ENCODE results near the gene AGRN. TPM values are rescaled to one million over a fixed set of nuclear protein-coding genes. Genes with fewer than 3 reads are reported as not detected.
"Not testable (repeated sequence)": the region's sequence is repeated elsewhere in the genome, so short reads cannot be mapped to it uniquely, and the experiment has no call there.

Gene AGRN
- total RNA-seq, 2 experiments from 2014 or later, result 33.2 to 35.6 TPM

- ChIA-PET POLR2A (interaction anchor here (1.9 kb wide), 1 partner anchor 78 kb away, joined by 4 read pairs; no protein-coding TSS in a partner anchor), CTCF (interaction anchor here (0.6 to 5.0 kb wide), 28 partner anchors 8 to 388 kb away, joined by 3 to 55 read pairs (median 5); partner anchors contain the start of genes HES4, ISG15, NOC2L and PLEKHN1)
- Mint-ChIP-seq H3K9me3 (no peaks in the 10 kb centered on the region), H3K27me3 (peaks cover 28% of the 10 kb centered on the region), H3K36me3 (no peaks in the 10 kb centered on the region), H3K27ac (no peak overlapping the region), H3K4me1 (ENCODE audit: low read depth) (peaks cover 5% of the 10 kb centered on the region), H3K4me3 (no peak overlapping the region)
- no peak for DNase-seq
- intact Hi-C loops (cut with micrococcal nuclease), result no loop called here
These were observed 35.5 kb upstream of the AGRN start for GRCh38 chr1:984476-984814.

GRCh38 chr1:985126-985525 lies 34.8 kb upstream of the AGRN start:
- POLR2A ChIA-PET, result interaction anchor here (1.9 kb wide), 1 partner anchor 77 kb away, joined by 4 read pairs; no protein-coding TSS in a partner anchor
- Mint-ChIP-seq H3K36me3 (no peaks in the 10 kb centered on the region), H3K4me1 (ENCODE audit: low read depth) (peaks cover 5% of the 10 kb centered on the region), H3K9me3 (no peaks in the 10 kb centered on the region), H3K4me3 (no peak overlapping the region), H3K27me3 (peaks cover 33% of the 10 kb centered on the region), H3K27ac (no peak overlapping the region)
- intact Hi-C loops (cut with micrococcal nuclease), result no loop called here
- CTCF ChIA-PET, result interaction anchor here (0.6 to 5.0 kb wide), 16 partner anchors 9 to 387 kb away, joined by 3 to 55 read pairs (median 7); partner anchors contain the start of gene ISG15
- no peak for DNase-seq

- POLR2A ChIA-PET; intact Hi-C loops (cut with micrococcal nuclease); H3K27ac Mint-ChIP-seq; DNase-seq; H3K4me3 Mint-ChIP-seq; H3K36me3 Mint-ChIP-seq; H3K9me3 Mint-ChIP-seq: not testable (repeated sequence)
- CTCF ChIA-PET, result interaction anchor here (1.9 kb wide), 1 partner anchor 14 kb away, joined by 6 read pairs; no protein-coding TSS in a partner anchor
- Mint-ChIP-seq H3K27me3 (peaks cover 38% of the 10 kb centered on the region), H3K4me1 (ENCODE audit: low read depth) (peaks cover 17% of the 10 kb centered on the region)
These were observed 31.9 kb upstream of the AGRN start for GRCh38 chr1:988061-988460.

DNA sequence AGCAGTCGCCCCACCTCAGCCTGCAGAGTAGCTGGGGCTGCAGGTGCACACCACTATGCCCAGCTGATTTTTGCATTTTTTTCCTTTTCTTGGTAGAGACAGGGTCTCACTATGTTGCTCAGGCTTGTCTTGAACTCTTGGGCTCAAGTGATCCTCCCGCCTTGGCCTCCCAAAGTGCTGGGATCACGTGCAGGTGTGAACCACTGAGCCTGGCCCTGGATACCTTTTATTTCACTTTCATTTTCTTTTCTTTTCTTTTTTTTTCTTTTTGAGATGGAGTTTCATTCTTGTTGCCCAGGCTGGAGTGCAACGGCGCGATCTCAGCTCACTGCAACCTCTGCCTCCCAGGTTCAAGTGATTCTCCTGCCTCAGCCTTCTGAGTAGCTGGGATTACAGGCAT lies 28.6 kb upstream of the AGRN start:
- H3K27ac Mint-ChIP-seq; intact Hi-C loops (cut with micrococcal nuclease); H3K9me3 Mint-ChIP-seq; H3K4me3 Mint-ChIP-seq; H3K36me3 Mint-ChIP-seq; DNase-seq: not testable (repeated sequence)
- H3K27me3 Mint-ChIP-seq, result peaks cover 39% of the 10 kb centered on the region
- CTCF ChIA-PET, result interaction anchor here (0.7 to 4.1 kb wide), 2 partner anchors 11 to 310 kb away, joined by 3 to 20 read pairs; no protein-coding TSS in a partner anchor
- POLR2A ChIA-PET, result interaction anchor here (0.8 kb wide), 1 partner anchor 68 kb away, joined by 3 read pairs; no protein-coding TSS in a partner anchor
- H3K4me1 Mint-ChIP-seq (ENCODE audit: low read depth), result peaks cover 20% of the 10 kb centered on the region

- H3K9me3 Mint-ChIP-seq, result peaks cover 10% of the 10 kb centered on the region
- DNase-seq, result no peak
- intact Hi-C loops (cut with micrococcal nuclease), result no loop called here
- H3K4me1 Mint-ChIP-seq (ENCODE audit: low read depth), result peaks cover 20% of the 10 kb centered on the region
- POLR2A ChIA-PET, result no interaction called here
- peaks cover 37% of the 10 kb centered on the region for H3K27me3 Mint-ChIP-seq
- no peak overlapping the region for H3K4me3 Mint-ChIP-seq
- no peaks in the 10 kb centered on the region for H3K36me3 Mint-ChIP-seq
- CTCF ChIA-PET, result interaction anchor here (0.7 to 4.1 kb wide), 4 partner anchors 8 to 309 kb away, joined by 3 to 20 read pairs (median 4); partner anchors contain the start of gene ISG15
- H3K27ac Mint-ChIP-seq, result no peak overlapping the region
These were observed 28.0 kb upstream of the AGRN start for GRCh38 chr1:991895-992294.

GRCh38 chr1:992362-992761 lies 27.6 kb upstream of the AGRN start:
- Mint-ChIP-seq H3K4me1 (ENCODE audit: low read depth) (peaks cover 20% of the 10 kb centered on the region), H3K27me3 (peaks cover 41% of the 10 kb centered on the region), H3K27ac (peak overlapping the region; percentile 21), H3K4me3 (no peak overlapping the region), H3K9me3 (peaks cover 10% of the 10 kb centered on the region), H3K36me3 (no peaks in the 10 kb centered on the region)
- ChIA-PET CTCF (interaction anchor here (0.8 to 4.1 kb wide), 3 partner anchors 8 to 21 kb away, joined by 4 to 20 read pairs (median 5); partner anchors contain the start of gene ISG15), POLR2A (interaction anchor here (1.1 kb wide), 1 partner anchor 41 kb away, joined by 3 read pairs; no protein-coding TSS in a partner anchor)
- no peak for DNase-seq
- intact Hi-C loops (cut with micrococcal nuclease), result no loop called here

- Mint-ChIP-seq H3K4me1 (ENCODE audit: low read depth) (peaks cover 20% of the 10 kb centered on the region), H3K36me3 (no peaks in the 10 kb centered on the region), H3K9me3 (peaks cover 10% of the 10 kb centered on the region), H3K27me3 (peaks cover 43% of the 10 kb centered on the region), H3K4me3 (no peak overlapping the region), H3K27ac (peak overlapping the region; percentile 5)
- ChIA-PET POLR2A (interaction anchor here (1.1 to 1.5 kb wide), 2 partner anchors 20 to 40 kb away, joined by 3 to 4 read pairs; partner anchors contain the start of gene ISG15), CTCF (interaction anchor here (1.0 to 4.1 kb wide), 4 partner anchors 9 to 40 kb away, joined by 3 to 20 read pairs (median 3); no protein-coding TSS in a partner anchor)
- no peak for DNase-seq
- intact Hi-C loops (cut with micrococcal nuclease), result no loop called here
These were observed 26.4 kb upstream of the AGRN start for GRCh38 chr1:993379-993995.

GRCh38 chr1:994546-994945 lies 25.4 kb upstream of the AGRN start:
- peaks cover 15% of the 10 kb centered on the region for H3K4me1 Mint-ChIP-seq (ENCODE audit: low read depth)
- H3K9me3 Mint-ChIP-seq; H3K36me3 Mint-ChIP-seq; DNase-seq; intact Hi-C loops (cut with micrococcal nuclease); H3K4me3 Mint-ChIP-seq: not testable (repeated sequence)
- CTCF ChIA-PET, result interaction anchor here (0.9 to 1.2 kb wide), 3 partner anchors 9 to 19 kb away, joined by 3 to 4 read pairs (median 3); no protein-coding TSS in a partner anchor
- POLR2A ChIA-PET, result interaction anchor here (1.1 to 1.5 kb wide), 2 partner anchors 14 to 19 kb away, joined by 3 to 4 read pairs; partner anchors contain the start of gene ISG15
- H3K27me3 Mint-ChIP-seq, result peaks cover 36% of the 10 kb centered on the region
- peak overlapping the region; percentile 23 for H3K27ac Mint-ChIP-seq

DNA sequence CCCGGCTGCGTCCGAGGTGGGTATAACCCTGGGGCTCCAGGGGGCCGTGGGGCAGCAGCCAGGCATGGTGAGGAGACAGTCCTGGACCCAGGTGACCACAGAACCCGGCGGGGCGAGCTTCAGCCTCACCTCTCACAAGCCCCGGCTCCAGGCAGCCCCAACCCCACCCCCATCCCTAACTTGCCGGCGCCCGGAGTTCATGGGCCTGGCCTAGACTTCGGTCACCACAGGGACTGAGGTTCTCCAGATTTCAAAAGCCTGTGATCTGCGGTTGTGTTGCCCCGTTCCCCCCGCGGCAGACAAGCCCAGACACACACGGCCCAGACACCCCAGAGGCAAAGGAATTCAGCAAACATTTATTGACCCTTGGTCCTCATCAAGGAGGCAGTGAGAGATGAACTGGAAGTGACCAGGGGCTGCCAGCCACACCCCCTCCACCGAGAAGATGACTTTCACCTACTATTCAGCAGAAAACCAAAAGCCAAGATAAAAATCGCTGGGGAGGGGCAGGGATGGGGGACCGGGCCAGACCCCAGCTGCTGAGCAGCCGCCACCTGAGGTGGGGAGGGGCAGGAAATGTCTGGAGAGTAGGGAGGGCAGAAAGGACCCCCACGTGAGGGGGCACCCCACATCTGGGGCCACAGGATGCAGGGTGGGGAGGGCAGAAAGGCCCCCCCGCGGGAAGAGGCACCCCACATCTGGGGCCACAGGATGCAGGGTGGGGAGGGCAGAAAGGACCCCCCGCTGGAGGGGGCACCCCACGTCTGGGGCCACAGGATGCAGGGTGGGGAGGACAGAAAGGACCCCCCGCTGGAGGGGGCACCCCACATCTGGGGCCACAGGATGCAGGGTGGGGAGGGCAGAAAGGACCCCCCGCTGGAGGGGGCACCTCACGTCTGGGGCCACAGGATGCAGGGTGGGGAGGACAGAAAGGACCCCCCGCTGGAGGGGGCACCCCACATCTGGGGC lies 24.0 kb upstream of the AGRN start:
- no peak overlapping the region for H3K4me3 Mint-ChIP-seq
- H3K4me1 Mint-ChIP-seq (ENCODE audit: low read depth), result peaks cover 20% of the 10 kb centered on the region
- CTCF ChIA-PET, result interaction anchor here (1.2 to 2.1 kb wide), 2 partner anchors 11 to 12 kb away, joined by 4 to 10 read pairs; no protein-coding TSS in a partner anchor
- no peak overlapping the region for H3K27ac Mint-ChIP-seq
- POLR2A ChIA-PET, result no interaction called here
- DNase-seq, result no peak
- H3K36me3 Mint-ChIP-seq, result no peaks in the 10 kb centered on the region
- peaks cover 10% of the 10 kb centered on the region for H3K9me3 Mint-ChIP-seq
- intact Hi-C loops (cut with micrococcal nuclease), result no loop called here
- peaks cover 31% of the 10 kb centered on the region for H3K27me3 Mint-ChIP-seq

DNA sequence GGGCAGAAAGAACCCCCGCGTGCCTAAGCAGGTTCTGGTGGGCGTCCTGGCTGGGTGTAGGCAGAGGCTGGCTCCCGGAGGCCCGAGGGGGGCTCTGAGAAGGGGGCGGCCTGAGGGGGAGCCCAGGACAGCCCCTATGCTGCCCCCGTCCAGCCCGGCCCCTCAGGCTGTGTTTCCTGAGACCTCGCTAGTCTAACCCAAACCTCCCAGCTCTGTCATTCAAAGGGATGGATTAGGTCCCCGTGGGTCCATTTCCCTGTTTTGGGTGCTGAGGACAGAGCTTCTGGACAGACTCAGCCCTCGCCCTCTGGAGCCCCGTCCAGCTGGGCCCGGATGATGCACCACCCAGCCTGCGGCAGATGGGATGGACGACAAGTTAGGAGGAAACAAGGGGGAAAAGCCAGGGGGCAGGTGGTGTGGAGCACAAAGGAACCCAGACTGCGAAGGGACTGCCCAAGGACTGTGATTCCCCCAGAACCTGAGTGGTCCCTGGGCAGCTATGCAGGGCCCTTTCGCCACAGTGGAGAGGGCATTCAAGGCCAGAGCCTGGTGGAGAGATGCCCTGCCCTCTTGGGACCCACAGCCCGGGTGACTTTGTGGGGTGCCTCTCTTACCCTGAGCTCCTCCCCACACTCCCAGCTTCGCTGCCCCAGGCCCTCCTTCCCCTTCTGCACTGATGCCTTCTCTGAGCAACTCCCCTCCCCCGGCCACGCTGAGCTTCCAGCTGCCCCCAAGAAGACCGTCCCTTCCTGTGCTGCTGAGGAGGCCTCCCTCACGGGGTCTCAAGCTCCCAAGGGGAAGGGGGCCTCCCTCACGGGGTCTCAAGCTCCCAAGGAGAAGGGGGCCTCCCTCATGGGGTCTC lies 22.8 kb upstream of the AGRN start:
- Mint-ChIP-seq H3K36me3 (no peaks in the 10 kb centered on the region), H3K9me3 (peaks cover 7% of the 10 kb centered on the region), H3K27me3 (peaks cover 27% of the 10 kb centered on the region), H3K27ac (no peak overlapping the region), H3K4me3 (no peak overlapping the region), H3K4me1 (ENCODE audit: low read depth) (peaks cover 16% of the 10 kb centered on the region)
- intact Hi-C loops (cut with micrococcal nuclease), result no loop called here
- DNase-seq, result no peak
- ChIA-PET POLR2A (no interaction called here), CTCF (interaction anchor here (1.1 to 2.1 kb wide), 3 partner anchors 13 to 22 kb away, joined by 4 to 10 read pairs (median 7); no protein-coding TSS in a partner anchor)

- CTCF ChIA-PET, result interaction anchor here (0.6 to 2.1 kb wide), 4 partner anchors 13 to 279 kb away, joined by 3 to 10 read pairs (median 6); no protein-coding TSS in a partner anchor
- Mint-ChIP-seq H3K27me3 (peaks cover 27% of the 10 kb centered on the region), H3K36me3 (no peaks in the 10 kb centered on the region), H3K4me3 (no peak overlapping the region), H3K27ac (no peak overlapping the region), H3K9me3 (peaks cover 3% of the 10 kb centered on the region), H3K4me1 (ENCODE audit: low read depth) (peaks cover 11% of the 10 kb centered on the region)
- DNase-seq, result no peak
- POLR2A ChIA-PET, result no interaction called here
- intact Hi-C loops (cut with micrococcal nuclease), result no loop called here
These were observed 22.3 kb upstream of the AGRN start for GRCh38 chr1:997713-997992.

Measured in activated CD4-positive, alpha-beta memory T cell treated with anti-CD3 and anti-CD28 coated beads for 36 hours (primary cell).